GM21447 (cell line): ENCODE data around the gene SLC66A3.

ENCODE experiments used
- ATAC-seq: cut with Tn5 transposase; IDR thresholded peaks from one replicate; pipeline ENCODE4 v1.9.1; 2021; ENCODE audit not compliant: unreplicated experiment

Gene SLC66A3

DNA sequence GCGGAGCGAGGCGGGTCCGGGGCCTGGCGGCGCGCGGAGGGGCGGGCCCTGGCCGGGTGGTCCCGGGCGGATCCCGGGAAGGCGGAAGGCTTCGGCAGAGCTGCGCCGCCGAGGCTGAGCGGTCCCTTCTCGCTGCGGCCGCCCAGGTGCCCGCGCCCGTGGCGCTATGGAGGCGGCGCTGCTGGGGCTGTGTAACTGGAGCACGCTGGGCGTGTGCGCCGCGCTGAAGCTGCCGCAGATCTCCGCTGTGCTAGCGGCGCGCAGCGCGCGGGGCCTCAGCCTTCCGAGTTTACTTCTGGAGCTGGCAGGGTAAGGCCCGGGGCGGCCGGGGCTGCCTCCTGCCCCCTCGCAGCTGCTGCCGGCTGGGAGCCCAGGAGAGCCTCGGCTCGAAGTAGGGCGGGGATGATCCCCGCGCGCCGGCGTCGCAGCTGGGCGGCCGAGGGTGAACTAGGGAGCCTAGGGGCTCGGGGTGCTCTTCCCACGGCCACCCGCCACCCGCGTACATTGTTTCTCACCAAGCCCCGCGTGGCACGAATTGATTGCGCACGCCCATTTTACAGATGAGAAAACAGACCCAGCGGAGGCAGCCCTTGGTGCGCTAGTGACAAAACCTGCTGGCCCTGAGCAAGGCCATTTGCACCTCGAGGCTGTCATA is at the start of gene SLC66A3:
SLC66A3 (plus strand) TSS at position 87 of the 655 bp plus-strand sequence; CDS start at position 167, 80 bp downstream.
- peak; percentile 71 for ATAC-seq

DNA sequence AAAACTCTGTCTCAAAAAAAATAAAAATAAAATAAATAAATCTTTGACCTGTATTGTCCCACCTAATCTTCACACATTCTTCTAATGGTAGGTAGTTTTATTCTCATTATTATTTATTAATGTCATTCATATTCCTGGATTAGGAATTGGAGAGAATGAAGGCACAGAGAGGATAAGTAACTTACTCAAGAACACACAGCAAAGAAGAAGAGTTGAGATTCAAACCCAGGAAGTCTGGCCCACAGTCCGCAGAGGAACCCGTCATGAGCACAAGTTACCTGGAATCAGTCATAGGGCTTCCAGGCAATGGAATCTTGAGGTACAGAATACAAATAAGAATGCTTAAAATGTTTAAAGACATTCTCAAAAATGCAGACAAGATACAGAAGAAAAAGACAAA is 46.3 kb upstream of the SLC66A3 start:
- ATAC-seq: no peak

DNA sequence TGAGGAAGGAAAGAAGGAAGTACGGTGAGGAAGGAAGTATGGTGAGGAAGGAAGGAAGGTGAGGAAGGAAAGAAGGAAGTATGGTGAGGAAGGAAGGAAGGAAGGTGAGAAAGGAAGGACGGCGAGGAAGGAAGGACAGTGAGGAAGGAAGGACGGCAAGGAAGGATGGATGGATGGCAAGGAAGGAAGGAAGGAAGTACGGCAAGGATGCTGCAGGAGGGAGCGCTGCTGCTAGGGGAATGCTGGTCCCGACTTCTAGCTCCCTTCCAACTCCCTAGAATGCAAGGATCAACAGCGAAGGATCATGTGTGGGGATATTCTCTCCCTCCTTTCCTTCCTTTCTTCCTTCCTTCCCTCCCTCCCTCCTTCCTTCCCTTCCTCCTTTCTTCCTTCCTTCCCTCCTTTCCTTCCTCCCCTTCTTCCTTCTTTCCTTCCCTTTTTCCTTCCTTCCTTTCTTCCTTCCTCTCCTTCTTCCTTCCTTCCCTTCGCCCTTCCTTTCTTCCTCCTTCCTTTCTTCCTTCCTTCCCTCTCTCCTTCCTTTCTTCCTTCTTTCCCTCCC is 42.3 kb upstream of the SLC66A3 start:
- no peak for ATAC-seq

DNA sequence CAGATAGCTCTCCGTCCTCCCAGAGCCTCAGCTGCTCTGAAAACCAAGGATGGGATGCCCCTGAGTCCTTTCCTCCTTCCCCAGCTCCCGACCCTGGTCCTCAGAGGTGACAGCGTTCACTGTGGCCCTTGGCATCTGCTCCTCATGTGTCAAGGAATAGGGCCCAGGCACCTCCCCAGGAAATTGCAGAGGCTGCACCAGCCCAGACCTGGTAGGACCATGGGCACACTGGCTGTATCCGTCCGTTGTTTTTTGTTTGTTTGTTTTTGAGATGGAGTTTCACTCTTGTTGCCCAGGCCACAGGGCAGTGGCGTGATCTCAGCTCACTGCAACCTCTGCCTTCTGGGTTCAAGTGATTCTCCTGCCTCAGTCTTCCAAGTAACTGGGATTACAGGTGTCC is 37.5 kb upstream of the SLC66A3 start:
- ATAC-seq: no peak

DNA sequence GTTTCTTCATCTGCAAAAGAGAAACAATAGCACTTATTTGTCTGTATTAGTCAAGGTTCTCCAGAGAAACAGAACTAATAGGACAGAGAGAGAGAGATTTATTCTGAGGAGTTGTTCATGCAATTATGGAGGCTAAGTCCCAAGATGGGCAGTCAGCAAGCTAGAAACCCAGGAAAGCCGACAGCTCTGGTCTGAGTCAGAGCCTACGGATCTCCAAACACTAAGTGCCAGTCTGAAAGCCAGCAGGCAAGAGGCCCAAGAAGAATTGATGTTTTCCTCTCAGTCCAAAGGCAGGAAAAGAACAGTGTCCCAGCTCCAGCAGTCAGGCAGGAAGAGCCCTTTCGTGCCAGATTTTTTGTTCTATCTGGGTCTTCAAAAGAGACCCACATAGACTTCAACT is 36.5 kb upstream of the SLC66A3 start:
- ATAC-seq: no peak

DNA sequence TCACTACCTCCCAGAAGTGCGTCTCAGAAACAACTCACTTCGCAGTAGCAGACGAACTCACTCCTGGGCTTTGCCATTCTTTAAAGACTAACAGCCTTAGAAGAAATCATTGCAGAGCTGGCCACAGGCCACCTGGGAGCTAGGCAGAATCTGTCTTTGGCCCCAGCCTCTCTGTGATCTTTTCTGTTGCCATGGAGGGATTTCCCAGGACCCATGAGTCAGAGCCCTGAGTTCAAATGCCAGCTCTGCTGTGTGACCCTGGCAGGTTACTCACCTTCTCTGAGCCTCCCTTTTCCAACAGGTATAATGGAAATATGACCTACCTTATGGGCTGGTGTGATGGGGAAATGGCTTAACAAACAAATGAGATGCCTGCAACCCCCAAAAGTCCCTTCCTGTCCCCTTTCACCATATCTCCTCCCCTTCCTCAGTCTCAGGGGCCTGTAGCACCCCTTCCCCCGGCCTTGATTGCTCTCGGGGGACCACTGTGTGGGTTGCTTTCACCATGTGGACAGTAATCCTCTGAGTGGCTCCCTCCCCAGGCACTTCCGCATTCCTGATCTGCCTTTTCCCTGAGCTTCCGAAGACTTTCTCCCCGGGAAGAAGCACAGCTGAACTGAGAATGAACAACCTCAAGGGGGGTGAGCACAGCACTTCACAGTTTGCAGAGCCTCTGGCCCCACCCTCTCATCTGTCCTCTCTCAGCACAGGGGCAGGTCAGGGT is 34.0 kb upstream of the SLC66A3 start:
- ATAC-seq: no peak

DNA sequence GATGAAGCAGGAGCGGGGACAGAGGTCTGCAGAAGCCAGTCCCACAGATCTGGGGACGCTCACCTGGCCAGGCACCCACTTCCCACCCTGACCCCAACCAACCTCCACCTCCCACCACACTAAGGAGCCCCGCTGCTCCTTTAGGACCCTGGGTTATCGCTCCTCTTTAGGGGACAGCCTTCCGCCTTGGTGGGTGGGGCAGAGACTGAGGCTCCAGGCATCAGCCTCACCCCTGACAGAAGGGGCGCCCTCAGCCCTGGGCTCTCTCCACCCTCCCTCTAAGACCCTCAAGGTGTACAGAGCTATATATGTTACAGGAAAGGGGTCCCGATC is 33.5 kb upstream of the SLC66A3 start:
- no peak for ATAC-seq

DNA sequence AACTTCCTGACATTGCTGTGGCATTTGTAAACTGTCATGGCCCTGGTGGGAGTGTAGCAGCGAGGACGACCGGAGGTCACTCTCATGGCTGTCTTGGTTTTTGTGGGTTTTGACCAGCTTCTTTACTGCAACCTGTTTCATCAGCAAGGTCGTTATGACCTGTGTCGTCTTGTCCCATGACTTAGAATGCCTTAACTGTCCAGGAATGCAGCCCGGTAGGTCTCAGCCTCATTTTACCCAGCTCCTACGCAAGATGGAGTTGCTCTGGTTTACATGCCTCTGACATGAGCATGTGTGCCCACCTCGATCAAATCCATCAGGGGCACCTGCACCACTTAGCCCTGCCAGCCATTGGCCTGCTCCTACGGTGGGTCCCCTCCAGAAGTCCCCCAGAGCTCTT is 32.9 kb upstream of the SLC66A3 start:
- ATAC-seq: no peak

DNA sequence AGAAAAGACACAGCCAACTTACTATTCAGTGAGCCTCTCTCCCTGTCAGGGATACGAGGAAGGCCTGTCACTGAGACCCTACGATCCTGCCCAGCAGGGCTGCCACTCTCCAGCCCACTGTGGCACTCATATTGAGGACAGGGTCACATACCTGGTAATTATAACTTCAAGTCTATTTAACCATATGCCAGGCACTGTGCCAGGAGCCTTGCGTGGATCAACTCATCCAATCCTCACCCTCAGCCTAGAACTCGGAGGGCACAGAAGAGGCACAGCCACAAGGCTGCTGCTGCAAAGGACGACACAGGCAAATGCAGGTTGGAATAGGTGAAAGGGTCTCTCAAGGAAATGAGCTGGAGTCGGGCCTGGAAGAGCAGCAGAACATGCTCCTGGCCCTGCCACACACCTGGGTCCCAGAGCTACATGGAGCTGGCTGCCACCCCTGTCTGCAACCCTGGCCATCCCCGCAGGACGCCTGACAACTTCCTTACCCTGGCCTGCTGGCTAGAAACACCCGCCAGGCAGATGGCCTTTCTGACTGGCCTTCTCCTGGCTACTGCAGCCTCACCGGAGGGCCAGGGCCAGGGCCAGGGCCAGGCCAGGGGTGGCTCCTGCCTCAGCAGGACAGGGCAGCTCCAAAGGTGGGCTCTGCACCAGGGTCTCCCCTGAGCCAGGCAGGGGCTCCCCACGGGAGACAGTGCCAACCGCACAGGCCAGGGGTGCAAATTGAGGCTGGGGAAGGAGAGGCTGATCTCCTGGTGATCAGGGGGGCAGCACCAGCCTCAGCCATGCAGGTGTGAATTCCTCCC is 32.1 kb upstream of the SLC66A3 start:
- no peak for ATAC-seq

DNA sequence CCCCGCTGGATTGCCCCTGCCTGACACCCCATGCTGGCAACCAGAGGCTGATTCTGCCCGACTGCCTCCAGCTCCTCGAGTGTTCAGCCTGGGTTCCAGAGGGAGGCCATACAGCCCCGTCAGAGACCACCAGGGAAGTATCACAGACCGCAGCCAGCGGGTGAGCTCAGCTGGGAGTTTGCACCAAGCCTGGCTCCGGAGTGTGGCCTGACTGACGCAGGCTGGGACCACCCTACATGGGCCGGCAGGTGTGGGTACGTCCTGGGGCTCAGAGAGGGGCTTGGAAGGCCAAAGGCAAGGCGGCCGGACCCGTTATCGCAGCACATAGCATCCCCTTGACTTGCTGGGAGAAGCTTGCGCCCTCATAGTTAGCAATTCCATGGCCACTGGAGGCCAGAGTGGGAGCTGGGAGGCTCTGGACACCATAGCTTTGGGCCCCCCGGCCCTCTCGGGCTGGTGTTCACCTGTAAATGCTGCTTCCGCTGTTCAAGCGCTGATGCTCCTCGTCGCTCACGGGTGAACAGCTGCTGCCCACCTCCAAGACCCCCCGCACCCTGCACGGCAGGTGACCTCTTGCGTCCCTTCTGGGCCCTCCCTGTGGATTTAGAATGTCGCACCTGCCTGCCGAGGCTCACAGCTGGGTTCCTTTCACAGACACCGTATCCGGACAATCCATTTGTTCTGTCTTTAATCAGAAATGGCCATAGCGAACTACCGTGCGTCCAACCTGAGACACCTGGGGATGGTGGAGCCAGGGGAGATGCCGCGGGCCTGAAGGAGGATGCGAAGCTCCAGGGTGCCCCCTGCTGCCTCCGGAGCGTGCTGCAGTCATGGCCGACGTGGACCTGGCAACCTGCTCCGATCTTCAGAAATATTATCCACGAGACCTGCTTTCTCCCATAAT is 31.2 kb upstream of the SLC66A3 start:
- no peak for ATAC-seq

DNA sequence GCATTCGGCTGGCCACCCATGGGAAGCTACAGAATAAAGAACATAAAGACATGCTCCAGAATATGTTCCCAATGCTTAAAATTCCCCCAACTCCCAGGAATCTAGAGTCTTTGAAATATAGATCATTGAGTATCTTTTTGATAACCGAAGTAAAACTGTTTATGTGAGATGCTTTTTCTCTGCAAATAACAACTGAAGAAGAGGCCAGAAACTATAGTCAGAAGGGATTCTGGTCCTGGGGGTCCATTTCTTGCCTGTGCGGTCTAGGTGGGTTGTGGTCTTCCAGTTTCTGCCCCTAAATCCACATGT is 30.6 kb upstream of the SLC66A3 start:
- no peak for ATAC-seq

DNA sequence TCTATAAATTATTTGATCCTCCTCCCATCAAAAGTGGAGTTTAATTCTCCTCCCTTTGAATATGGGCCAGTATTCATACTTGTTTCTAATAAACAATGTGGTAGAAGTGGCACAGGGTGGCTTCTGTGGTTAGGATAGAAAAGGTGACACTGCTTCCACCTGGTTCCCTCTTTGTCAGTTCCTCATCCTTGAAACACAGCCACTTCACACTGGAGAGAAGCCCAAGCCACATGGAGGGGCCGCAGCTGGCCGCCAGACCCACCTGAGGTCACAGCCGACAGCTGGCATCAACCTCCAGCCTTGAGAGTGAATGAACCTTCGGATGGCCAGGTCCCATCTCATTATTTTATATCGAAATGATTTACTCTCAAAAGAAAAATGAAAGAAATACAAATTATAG is 27.5 kb upstream of the SLC66A3 start:
- ATAC-seq: no peak

DNA sequence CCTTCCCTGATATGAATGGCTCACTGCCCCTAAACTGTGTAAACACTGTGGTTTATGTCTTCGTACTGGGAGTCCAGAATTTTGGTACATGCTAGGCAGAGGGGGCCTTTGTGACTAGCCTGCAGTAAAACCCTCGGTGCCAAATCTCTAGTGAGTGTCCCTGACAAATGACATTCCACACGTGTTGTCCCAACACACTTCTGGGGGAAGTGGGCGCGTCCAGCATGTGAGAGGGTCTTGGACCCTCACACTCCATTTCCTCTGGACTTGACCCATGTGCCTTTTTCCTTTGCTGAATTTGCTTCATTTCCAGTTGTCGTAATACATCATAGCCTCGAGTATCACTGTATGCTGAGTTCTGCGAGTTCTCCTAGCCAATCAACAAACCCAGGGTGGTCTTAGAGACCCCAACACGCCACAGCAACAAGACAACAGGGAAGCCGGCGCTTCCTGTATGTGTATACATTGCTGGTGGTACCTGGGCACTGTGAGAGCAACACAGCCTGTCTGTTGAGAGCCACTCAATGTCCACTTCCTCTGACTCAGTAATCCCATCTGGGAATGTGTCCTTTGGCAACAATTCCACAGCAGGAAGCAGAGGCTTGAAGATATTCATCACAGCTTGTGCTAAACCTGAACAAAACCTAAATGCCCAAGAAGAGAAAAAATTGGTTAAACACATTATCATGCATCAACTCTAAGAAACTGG is 26.9 kb upstream of the SLC66A3 start:
- ATAC-seq: no peak

DNA sequence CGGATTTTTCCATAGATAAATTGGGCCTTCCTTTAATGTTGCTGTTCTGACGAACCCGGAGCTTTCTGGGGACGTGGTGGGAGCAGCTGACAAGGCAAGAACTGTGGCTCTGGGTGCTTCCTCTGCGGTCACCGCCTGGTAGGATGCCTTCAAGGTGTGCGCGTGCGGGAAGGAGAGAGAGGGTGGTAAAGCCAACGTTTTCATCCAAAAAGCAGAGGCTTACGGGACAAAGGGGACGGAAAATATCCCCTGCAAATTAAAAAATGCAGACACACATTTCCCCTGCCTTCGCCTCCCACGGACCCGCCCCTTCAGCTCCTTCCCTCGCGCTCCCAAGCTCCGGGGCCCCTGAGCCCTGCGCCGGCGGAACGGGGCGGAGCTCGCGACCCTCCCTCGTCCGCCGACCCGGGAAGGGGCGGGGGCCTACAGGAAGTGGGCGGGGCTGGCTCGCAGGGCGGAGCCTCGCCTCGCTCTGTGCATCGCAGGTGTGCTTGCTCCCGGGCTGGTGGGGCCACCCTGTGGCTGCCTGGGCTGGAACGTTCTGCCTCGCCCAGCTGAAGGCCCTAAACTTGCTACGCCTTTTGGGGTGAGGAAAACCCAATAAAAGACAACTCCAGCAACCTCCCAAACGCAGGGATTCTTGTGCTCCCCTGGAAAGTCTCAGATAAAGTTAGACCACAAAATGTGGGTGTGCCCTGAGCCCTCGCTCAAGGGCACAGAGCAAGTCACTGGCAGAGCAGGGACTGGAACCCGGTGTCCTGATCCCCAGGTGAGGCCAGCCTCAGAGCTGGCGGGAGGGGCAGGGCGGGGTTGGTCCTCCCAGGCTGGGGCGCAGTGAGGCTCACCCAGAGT is 25.4 kb upstream of the SLC66A3 start:
- peak; percentile 70 for ATAC-seq

DNA sequence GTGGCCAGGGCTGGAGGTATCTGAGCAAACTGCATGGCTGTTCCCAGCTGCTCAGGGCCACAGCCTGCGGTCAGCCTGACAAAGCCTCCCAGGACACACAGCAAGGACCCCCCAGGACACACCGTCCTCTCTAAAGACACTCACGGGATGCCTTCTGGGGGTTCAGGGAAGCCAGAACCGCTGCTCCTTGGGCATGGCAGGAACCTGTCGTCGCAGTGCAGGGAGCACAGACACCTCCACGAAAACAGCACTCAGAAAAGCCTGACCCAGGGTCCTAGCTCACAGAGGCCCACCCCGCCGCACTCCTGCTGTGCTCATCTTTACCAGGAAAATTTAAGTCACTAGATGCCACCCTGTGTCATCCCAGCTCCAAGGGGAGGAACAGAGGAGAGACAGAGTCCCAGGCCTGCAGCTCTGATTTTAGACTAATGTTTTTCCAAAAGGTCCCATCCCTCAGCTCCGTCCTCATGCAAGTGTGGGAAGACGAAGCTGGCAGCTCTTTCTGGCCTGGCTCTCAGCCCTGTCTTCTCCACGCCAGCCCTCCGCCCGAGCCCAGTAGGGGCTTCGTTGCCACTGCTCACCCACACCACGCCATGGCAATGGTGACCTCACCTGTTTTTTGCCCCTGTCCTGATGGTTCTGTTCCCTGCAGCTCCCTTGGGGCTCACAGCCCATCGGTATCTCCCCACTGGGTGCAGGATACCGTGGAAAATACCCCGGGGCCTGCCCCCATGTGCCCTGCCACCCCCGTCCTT is 23.9 kb upstream of the SLC66A3 start:
- ATAC-seq: no peak

DNA sequence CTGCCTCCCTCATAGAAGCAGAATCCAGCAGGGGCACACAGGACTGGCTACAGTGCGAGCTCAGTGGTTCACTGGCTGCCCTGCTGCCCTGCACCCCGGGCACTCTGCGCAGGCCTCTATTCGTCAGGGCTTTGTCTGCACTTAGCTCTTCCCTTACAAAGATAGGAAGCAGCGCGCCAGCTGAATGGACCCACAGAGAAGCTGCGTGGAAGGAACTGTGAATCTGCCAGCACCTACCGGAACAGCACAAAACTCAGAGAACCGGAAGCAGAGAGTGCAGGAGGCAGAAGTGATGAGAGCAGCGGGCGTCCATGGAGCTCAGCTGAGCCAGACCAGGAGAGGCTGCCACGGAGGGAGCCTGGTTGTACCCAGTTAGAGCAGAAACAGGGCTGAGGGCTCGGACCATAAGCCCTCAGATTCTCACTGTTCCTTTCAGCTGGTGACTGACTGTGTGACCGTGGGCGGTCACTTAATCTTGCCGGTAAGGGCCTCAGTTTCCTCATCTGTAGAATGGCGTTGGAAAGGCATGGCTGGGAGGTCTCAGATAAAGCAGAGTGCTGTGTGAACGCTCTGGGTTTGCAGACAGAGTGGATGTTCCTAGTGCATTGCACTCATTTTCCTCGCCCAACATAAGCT is 23.1 kb upstream of the SLC66A3 start:
- no peak for ATAC-seq

DNA sequence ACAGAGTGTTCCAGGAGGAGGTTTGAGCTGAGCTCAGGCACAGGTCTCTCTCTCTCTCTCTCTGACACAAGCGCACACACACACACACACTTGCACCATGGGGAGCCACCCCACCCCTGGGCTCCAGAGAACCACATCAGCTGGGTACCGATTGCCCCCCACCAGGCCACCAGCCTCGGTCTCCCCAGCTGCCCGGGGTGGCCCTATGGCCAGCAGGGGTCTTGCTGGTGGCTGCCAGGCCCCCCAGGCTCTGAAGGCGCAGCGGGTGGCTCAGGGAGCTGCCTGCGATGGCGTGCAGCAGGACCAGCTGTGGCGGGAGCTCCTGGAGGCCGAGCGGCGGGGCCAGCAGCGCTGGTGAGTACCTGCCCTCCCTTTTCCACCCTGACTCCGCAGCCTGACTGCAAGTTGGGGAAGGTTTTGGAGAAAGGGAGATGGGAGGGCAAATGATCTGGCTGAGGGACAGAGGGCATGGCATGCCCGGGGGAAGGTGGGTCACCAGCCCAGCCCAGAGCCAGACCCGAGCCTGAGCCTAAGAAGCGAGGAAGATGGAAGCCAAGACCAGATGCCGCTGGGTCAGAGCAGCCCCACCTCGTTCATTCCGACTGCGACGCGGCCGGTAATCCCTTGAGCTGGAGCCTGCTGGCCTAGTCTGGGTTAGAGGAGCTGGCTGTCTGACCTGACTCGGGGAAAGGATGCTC is 21.9 kb upstream of the SLC66A3 start:
- ATAC-seq: no peak

DNA sequence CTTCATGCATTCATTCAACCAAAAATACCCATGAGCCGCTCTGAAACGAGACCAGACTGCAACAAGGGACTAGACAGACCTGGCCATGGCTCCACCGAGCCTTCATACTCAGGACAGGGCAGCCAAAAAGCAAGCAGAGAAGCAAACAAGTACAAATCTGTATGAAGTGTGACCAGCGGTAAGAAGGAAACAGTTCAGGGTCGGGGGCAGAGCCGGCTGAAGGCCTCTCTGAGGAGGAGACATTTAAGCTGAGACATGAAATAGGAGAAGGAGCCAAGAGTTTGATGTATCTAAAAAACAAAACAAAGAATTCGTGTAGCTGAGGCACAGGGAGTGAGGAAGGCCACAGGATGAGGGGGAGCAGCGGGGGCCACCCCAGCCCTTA is 21.3 kb upstream of the SLC66A3 start:
- no peak for ATAC-seq
